GM12878 (cell line): Measurements from ENCODE around the gene PRKCB.

ENCODE experiments used
- CTCF ChIP-seq, 3 experiments: IDR thresholded peaks in 2 of 3; conservative IDR thresholded peaks in 1 of 3; 2 replicates each; pipeline ENCODE4 v1.5.1; 2011; ENCODE audit warnings: low read depth in 3 of 3, low read length in 3 of 3, mild to moderate bottlenecking in 3 of 3, control low read depth in 2 of 3, moderate library complexity in 2 of 3, inconsistent platforms in 1 of 3, mixed read lengths in 1 of 3; ENCODE audit not compliant: control insufficient read depth in 2 of 3, insufficient read depth in 1 of 3; ENCODE audit errors: extremely low read depth in 1 of 3
- EP300 ChIP-seq, 2 experiments: fragments of 150-350 bp in 1 of 2; IDR thresholded peaks; 2 replicates each; pipeline ENCODE4 v1.6.1; 2011 to 2012; ENCODE audit warnings: low read depth in 2 of 2, low read length in 2 of 2, borderline replicate concordance in 1 of 2, improper control_type of control experiment in 1 of 2, inconsistent platforms in 1 of 2; ENCODE audit not compliant: control insufficient read depth in 1 of 2
- GABPA ChIP-seq: IDR thresholded peaks from 2 replicates; pipeline ENCODE4 v1.6.1; 2014; ENCODE audit warnings: antibody characterized with exemption, low read depth, mild to moderate bottlenecking, inconsistent platforms
- MTA2 ChIP-seq: fragments of 450-650 bp; IDR thresholded peaks from 2 replicates; pipeline ENCODE4 v1.6.1; 2016; ENCODE audit warnings: low read depth, mild to moderate bottlenecking, moderate library complexity
- PAX5 ChIP-seq: IDR thresholded peaks from 2 replicates; pipeline ENCODE4 v1.6.1; 2011; ENCODE audit warnings: low read depth, low read length, borderline replicate concordance
- TAF1 ChIP-seq: IDR thresholded peaks from 2 replicates; pipeline ENCODE4 v1.6.1; 2011; ENCODE audit warnings: mild to moderate bottlenecking, low read depth, low read length, borderline replicate concordance

- TF ChIP-seq MTA2, result no peak
- TF ChIP-seq PAX5, result no peak
- TF ChIP-seq CTCF (IDR thresholded peaks at IDR 0.05 in 2 of 3, conservative IDR thresholded peaks at IDR 0.05 in 1 of 3; ENCODE audit: control insufficient read depth in 2 of 3, extremely low read depth in 1 of 3, insufficient read depth in 1 of 3, low read depth in 3 of 3, low read length in 3 of 3), result no peak
- no peak for TF ChIP-seq GABPA
- TF ChIP-seq EP300 (IDR thresholded peaks at IDR 0.05; ENCODE audit: borderline replicate concordance in 1 of 2, control insufficient read depth in 1 of 2, low read depth in 2 of 2, low read length in 2 of 2), result no peak
- no peak for TF ChIP-seq TAF1
Observed at GRCh38 chr16:24163935-24164334, 328.2 kb downstream of the PRKCB start.
